Activated T-helper 1 cell treated with anti-CD3 and anti-CD28 coated beads, Interleukin-2, amount 50 U/mL, for 16 hours (primary cell): ENCODE data around the gene B3GLCT.
"Not testable (repeated sequence)": the region's sequence is repeated elsewhere in the genome, so short reads cannot be mapped to it uniquely, and the experiment has no call there.

Source experiments
- DNase-seq, 2 donors: peaks; one replicate each; pipeline ENCODE4 v3.0.0-alpha.2; 2020; ENCODE audit warnings: low read depth in 1 of 2, low spot score in 1 of 2

The B3GLCT gene

DNA sequence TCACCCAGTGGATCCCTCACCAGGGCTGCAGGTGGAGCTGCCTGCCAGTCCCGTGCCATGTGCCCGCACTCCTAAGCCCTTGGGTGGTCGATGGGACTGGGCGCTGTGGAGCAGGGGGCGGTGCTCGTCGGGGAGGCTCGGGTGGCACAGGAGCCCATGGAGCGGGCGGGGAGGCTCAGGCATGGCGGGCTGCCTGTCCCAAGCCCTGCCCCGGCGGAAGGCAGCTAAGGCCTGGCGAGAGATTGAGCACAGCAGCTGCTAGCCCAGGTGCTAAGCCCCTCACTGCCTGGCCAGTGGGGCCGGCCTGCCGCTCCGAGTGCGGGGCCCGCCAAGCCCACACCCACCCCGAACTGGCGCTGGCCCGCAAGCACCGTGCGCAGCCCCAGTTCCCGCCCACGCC lies 16.8 kb upstream of the B3GLCT start:
- no peak for DNase-seq

DNA sequence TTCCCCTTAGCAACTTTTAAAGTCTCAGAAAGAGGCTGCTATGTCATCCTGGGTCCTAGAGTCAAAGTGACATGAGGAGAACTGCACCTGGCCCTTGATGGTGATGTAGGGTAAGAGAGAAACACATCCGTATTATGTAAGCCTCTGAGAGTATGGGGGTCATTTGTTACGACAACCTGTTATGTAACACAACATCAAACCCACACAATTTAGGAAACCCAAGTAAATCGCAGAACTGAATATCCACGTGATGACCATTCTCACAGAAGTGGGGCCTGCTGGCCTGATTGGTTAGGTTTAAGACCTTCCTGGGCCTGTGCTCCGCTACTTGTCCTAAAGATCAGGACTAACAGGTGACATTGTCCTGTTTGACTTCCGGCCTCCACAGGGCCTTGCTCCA lies 15.3 kb upstream of the B3GLCT start:
- no peak for DNase-seq

DNA sequence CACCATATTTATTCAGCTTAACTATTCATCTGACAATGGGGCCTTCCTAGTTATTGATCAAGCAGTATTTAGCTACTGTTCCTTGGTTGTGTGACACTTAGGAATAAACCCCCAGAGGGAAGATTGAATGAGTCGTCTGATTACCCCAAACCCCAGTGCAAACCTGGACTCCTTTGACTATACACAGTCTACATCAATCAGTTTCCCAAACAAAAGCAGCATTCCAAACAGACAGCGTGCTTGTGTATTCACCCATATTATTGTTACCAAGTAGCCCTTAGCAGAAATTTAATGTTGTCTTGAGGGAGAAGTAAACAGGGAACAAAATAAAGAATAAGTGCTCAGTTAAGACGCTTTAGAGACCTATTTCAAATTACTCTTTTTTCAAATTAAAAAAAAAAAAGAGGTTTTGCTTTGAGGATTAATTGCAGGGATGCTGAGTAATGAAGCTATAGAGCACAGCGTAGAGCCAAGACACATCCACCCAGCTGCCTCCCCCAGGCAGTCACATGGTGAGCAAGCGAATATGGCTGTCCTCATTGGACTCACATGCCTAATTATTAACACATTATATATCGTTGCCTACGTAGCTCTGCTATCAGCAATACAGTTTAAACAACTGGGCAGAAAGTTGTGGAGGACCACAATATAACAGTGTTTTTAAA lies 14.7 kb upstream of the B3GLCT start:
- no peak for DNase-seq

DNA sequence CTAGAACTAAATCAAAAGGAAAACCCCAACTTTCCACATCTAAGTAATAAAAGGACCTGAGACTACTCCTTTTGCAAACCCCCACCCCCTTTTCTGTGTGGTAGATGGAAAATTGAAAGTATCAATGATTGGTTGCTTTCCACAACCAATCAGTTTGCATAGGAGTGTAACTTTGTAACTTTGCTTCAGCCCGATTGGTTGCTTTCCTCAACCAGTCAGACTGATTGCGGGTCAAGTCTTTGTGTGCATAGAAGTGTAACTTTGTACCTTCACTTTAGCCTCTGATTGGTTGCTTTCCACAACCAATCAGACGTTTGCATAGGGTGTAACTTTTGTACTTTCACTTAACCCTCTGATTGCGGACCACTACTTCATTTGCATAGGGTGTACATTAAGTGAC lies 8.0 kb upstream of the B3GLCT start:
- DNase-seq: no peak

DNA sequence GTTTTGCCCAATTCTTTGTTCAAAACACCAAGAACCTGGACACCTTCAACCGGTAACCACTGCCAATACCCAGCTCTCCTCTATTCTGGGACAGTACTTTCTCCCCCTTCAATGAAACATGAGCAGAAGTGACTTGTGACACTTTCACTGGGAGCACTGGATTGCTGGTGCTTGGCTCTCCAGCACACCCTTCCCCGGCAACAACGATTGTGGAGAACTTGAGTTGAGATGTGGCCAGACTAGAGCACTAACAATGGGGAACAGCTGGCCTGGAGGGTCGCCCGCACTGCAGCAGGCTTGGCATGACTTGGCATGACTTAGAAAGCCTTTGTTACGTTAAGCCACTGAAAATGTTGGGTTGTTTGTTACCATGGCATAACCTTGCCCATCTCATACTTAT lies 7.5 kb upstream of the B3GLCT start:
- DNase-seq: no peak

DNA sequence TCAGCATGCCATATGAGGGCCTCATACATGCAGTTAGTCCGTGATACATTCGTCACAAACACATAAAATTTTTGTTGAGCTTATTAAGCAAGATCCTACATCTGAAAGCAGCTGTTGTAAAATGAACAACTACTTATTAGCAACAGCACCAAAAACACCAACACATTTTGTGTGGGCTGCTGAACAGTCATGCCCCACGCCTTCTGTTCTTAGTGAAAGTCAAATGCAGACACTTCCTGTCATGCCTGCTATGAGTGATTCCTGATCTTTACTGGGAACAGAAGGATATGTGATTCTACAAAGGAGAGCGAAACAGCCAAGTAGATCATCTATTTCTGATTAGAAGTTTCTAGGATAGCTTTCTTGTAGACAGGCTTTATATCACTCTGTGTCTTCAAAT lies 4.2 kb upstream of the B3GLCT start:
- DNase-seq: no peak

DNA sequence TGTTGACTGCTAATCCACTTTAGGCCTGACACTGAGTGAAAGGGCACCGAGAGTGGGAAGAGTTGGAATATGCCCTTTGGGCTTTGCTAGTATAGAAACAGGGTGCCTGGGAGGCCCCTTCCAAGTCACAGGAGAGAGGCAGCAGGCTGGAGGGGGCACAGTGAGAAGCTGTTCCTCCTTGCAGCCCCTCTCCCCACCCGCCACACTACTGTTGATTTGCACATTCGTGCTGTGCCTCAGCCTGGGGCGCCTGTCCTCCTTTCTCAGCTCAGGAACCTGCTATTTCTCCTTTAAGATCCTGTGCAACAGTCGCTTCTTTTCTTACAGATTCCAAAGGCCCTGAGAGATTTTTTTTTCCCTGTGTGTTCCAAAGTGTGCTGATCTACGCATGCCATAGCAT lies 2.8 kb upstream of the B3GLCT start:
- no peak for DNase-seq

DNA sequence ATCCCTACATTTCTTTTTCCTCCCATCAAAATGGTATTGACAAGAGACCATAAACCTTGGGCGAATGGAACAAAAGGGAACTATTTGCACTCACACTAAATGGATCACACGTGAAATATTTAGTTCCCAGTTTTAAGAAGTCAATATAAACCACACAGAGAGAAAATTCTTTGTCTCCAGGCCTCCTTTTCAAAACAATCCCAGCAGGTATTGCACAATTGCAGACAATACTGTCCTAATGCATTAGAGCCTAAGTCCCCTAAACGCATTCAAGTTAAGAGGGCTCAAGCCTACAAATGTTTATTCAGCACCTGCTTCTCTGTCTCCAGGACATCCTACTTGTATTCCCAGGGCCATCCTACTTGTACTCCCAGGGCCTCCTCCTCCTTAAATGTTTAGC lies 1.3 kb upstream of the B3GLCT start:
- no peak for DNase-seq

DNA sequence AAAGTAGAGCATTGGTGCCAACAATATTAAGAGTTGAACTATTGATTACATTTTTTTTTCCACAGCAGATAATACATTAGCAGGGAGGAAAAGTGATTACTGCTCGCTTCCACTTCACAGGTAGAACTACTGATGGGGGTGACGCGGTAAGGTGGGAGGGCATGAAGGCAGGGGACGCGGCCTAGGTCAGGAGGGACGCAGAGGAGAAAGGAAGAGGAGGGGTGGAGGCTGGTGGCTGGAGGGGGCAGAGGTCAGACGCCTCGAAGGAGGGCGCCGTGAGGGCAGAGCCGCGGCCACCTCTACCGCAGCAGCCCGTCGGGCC lies 287 bp upstream of the B3GLCT start:
- DNase-seq: no peak

DNA sequence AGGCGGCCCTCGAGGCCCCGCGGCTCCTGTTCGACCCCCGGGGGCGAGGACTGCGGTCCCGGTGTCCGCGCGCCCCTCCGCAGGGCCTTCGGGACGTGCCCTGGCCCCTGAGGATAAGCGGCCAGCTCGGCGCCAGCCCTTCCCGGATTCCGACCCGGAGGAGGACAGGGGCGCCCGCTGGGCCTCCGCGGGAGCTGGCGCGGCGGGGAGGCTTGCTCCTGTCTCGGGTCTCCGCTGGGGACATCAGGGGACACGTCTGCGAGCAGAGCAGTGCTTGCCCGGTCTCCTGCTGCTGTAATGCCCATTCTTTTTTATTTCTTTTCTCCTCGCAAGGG lies 829 bp downstream of the B3GLCT start:
- peak in 1 of 2 donors; percentile 12 for DNase-seq

DNA sequence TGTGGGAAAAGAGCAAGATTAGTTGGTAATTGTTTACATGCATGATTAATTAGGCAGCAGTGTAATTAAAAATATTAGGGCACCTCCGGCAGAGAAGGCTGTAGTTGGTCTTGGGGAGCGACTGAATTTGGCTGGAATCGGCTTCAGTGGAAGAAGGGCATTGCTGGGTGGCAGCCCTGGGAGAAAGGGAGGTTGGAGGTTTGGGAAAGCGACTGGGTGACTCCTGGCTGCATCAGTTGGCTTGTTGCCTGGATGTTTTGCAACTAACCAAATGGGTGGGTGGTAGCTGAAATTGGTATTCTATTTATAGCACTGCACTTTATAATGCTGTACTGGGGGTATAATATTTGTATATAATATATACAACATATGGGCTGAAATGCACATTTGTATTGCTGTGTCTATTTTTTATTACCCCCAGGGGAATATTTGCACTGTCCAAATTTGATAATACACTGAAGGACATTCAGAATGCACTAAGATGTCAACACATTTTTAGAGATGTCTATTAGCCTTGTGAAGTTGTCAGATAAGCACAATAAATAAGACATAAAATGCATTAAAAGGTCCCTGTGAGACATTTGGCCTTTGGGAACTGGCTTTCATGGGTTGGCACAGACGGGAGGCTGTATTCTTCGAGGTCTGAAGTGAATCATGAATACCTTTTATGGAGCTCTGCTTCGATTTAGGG lies 1.7 kb downstream of the B3GLCT start:
- DNase-seq: no peak

DNA sequence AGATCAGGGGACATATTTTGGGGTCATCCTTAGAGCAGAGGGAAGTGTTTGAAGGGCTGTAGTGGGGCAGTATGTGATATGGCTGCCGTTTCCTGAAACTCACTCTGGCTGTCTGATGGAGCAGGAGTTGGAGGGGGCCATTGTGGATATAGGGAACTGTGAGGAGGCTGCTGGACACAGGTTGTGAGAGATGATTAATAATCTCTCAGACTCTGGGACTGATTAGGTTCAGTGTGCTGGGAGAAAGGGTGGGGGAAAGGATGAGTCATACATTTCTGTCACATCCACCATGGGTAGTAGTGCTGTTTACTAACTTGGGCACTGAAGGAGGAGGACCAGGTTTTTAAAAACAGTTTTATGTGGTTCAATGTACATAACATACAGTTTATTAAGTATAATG lies 4.8 kb downstream of the B3GLCT start:
- DNase-seq: no peak

DNA sequence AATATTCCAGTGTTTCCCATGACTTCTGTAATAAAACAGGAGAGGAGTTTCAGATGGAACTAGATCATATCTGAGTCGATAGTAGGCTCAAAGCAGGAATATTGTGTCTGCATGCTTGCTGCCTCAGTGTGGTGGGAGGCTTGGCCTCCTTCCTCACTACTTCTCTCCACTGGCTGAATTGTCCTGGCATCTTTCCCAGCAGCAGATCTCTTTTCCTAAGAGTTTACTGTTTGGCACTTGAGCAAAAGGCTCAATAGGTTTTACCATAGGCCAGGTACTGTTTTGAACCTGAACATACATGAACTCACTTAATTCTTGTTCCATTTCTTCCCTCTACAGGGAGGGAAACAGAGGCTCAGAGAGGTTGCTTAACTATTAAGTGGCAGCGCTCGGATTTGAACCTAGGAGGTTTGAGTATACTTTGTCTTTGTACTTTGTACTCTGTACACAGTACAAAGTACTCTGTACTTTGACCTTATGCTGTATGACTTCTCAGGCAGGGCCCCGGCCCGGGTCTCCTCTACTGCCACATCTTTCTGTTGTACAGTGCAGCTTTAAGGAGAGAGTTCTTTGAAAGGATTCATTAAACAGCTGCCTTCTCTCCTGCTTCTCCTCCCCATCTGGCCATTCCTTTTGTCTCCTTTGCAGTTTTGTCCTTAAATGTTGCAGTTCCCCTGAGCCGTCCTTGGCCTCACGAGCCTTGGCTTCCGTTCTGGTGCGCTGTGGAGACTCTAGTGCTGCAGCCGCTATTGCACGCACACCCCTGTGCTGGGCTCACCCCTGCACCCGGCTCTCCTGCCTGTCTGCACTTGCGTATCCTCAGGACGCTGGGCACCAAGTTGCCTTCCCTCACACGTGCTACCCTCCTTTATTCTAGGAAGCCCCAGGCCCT lies 8.1 kb downstream of the B3GLCT start:
- no peak for DNase-seq

DNA sequence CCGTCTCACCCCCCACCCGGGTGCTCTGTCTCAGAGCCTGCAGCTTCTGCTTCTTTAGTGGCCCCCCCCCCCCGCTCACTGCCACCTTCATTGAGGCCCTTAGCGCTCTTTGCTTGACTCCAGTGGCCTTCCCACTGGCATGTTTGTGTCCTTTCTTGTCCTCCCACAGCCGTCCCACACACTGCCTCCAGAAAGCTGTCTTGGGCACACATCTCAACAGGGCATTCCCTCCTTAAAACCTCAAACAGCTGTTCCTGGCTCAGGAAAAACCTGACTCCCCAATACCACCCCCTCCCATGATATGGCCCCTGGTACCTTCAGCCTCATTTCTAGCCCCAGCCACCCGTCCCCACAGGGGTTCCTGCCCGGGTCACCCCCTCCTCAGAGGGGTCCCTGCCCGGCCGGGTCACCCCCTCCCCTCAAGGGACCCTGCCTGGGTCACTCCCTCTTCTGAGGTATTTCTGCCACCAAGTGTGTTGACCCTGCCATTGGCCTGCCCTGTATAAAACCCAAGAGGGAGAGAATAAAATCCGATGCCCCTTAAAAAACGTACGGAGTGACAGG lies 8.9 kb downstream of the B3GLCT start:
- DNase-seq: no peak

DNA sequence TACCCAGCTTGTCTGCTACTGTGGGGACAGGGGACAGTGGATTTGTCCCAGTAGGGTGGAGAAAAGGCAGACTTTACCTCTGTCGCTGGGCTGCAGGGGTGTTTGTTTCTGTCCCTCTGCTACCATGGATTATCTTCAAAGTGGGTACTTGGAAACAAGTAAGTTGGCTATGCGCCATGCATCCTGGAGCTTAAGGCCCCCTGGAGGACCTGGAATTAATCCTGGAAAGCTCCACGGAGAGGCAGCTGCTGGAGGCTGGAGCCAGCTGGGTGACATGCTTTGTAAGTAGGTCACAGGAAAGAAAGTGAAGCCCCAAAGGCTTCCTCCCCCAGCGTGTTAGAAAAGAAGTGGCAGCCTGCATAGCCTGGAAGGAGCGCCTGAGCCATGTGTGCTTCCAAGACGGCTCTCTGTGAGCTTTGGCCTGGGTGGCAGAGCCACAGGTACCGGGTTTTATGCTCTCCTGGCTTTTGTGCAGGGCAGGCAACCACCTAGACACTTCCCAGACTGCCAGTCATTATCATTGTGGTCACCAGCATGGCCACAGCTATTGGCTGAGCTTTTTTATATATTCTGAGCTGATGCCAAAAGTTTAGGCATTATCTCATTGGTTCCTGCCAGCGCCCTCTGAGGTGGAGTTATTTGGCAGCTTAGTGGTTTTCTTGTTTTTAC lies 9.5 kb downstream of the B3GLCT start:
- DNase-seq: no peak

DNA sequence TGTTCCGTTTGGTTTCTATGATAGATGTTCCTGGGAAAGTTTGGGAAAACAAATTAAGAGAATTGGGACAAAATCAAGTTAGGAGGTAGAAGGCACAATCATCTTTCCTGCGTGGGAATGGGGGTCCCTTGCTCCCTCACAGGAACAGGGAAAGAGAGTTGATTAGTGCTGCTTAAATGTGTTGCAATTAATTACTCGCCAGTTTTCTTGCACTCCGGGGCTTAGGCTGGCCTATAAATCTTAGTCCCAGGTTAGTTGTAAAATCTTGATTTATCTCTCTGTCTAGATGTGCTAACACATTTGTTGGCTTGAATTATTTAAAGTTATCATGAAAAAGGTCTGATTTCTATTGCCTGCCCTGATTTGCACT lies 10.1 kb downstream of the B3GLCT start:
- DNase-seq: no peak

DNA sequence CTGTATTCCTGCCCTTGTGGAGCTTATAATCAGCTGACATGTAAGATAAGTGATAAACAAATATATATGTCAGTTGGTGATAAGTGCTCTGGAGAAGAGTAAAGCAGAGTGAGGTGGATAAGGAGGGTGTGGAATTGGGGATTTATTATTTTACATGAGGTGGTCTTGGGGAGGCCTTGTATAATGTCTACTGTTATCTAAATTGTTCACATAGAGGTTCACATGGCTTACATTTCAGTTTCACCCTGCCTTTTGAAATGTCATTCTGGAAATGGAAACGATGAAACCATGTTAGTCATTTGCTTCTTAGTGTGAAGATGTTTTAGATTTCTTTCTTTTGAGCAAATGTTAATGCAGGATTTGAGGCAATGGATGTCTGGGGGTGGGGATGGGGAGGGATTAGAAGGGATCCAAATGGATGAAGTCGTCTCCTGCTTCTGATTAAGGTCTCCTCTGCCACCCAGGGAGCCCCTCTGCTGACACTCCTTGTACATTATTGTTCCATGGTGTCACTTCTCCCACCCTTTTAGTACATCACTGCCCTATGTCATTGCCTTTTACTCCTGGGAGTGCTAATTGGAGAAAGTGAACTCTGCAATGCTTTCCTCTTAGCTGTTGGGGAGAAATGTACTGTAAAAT lies 14.0 kb downstream of the B3GLCT start:
- no peak for DNase-seq

DNA sequence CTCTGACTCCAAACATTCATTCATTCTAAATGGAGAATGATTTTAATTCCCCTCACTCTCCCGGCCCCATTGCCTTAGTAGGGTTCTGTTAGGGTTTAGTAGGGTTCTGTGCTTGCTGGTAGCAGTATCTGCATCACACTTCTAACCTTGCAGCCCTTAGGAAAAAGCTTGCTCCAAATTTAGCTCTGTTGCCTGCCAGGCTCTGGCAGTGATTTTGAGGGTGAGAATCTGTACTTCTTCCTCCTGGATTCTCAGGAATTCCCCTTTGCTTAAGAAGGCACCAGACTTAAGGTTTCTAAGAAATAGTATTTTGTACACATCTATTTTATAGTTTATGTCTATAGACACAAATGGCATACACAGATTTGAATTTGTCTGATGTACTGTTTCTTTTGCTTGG lies 14.7 kb downstream of the B3GLCT start:
- DNase-seq: no peak

DNA sequence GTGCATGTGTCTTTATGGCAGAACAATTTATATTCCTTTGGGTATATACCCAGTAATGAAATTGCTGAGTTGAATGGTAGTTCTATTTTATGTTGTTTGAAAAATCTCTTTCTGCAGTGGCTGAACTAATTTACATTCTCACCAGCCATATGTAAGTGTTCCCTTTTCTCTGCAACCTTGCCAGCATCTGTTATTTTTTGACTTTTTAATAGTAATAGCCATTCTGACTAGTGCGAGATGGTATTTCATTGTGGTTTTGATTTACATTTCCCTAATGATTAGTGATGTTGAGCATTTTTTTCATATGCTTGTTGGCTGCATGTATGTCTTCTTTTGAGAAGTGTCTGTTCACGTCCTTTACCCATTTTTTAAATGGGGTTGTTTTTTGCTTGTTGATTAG lies 17.1 kb downstream of the B3GLCT start:
- not testable (repeated sequence) for DNase-seq

DNA sequence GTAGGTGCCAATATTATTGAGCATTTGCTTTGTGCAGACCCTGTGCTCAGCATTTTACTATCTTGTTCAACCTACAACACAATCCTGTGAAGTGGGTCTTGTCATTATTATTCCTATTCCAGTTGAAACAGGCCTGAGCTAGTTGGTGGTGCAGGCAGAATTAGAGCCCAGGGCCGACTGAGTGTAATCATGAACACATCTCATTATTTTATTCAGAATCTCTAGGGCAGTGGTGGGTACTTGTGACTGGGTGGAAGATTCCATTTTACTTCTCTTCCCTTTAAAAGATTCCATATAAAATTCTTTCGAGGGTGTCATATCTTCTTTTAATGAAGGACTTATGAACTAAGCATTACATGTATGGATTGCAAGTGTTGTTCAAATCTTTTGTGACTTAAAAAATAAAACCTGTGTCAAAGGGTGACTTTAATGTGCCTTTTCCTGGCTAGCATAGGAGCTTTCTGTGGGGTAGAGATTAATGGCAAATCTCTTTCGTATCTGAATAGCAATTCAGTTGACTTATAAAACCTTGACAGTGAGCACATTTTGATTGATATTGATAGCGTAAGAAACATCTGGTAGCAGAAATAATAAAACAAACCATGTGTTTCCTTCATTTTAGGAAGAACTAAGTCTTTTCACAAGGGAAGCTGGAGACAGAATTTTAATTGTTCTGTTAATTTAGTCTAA lies 20.3 kb downstream of the B3GLCT start:
- DNase-seq: no peak

DNA sequence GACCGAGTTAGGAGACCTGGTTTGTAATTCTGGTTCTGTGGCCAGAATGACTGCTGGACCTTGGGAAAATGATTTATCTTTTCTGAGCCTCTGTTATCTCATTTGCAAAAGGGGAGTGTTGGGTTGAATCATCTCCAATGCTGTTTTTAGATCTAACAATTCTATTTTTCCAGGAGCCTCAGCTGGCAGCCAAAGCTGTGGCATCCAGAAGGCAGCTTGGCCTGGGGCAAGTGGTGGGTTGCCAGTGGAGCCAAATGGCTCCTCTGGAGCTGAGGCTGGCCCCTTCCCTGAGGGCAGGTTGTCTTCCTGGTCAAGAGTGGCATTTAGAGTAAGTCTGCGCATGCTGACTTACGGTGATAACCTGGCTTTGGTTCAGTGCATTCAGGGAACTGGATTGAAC lies 21.3 kb downstream of the B3GLCT start:
- no peak for DNase-seq
